Stomach (tissue), 9 donors: ENCODE results near the gene TSPAN10. TPM values are rescaled to one million over a fixed set of nuclear protein-coding genes. Genes with fewer than 3 reads are reported as not detected.
A peak's percentile ranks its signal among the peaks of the same experiment; 100 is the strongest.

Experiments
- DNase-seq, 2 donors: peaks; one replicate each; pipeline versions ENCODE4 v3.0.0 to v3.0.0-alpha.2; 2013 to 2019
- H3K27ac ChIP-seq, 5 donors: fragments of 200-600 bp in 4 of 5; sonication (generic) in 4 of 5; one replicate each; pipeline ENCODE4 v1.5.1; 2013 to 2019; ENCODE audit warnings: mild to moderate bottlenecking in 1 of 5, moderate library complexity in 1 of 5
- H3K27me3 ChIP-seq, 3 donors: fragments of 200-600 bp; sonication (generic); one replicate each; pipeline ENCODE4 v1.5.1; 2017 to 2019; ENCODE audit warnings: mixed run types in 1 of 3
- H3K36me3 ChIP-seq, 4 donors: fragments of 200-600 bp; sonication (generic); 1 replicate in 3 of 4; 2 replicates in 1 of 4; pipeline ENCODE4 v1.5.1; 2016 to 2019
- H3K4me1 ChIP-seq, 4 donors: fragments of 200-600 bp; sonication (generic); one replicate each; pipeline ENCODE4 v1.5.1; 2016 to 2019
- H3K4me3 ChIP-seq, 4 donors: fragments of 200-600 bp; sonication (generic) in 3 of 4; one replicate each; pipeline ENCODE4 v1.5.1; 2016 to 2019; ENCODE audit warnings: mild to moderate bottlenecking in 1 of 4
- H3K9me3 ChIP-seq, 4 donors: fragments of 200-600 bp; sonication (generic); one replicate each; pipeline ENCODE4 v1.5.1; 2016 to 2019
- CTCF ChIP-seq, 7 experiments: fragments of 450-650 bp in 4 of 7; fragments of 200-600 bp in 3 of 7; sonication (generic) in 3 of 7; IDR thresholded peaks; one replicate each; pipeline ENCODE4 v1.5.1; 2016 to 2019; ENCODE audit warnings: antibody characterized with exemption in 7 of 7, control low read depth in 2 of 7, mild to moderate bottlenecking in 1 of 7
- EP300 ChIP-seq: sonication (generic); formaldehyde crosslinking; IDR thresholded peaks from one replicate; pipeline ENCODE4 v1.6.1; 2017; ENCODE audit warnings: antibody characterized with exemption
- POLR2A ChIP-seq, 4 donors: fragments of 450-650 bp; IDR thresholded peaks; one replicate each; pipeline ENCODE4 v1.6.1; 2016; ENCODE audit warnings: antibody characterized with exemption in 4 of 4, control low read depth in 2 of 4, mild to moderate bottlenecking in 1 of 4, moderate library complexity in 1 of 4
- POLR2AphosphoS5 ChIP-seq, 3 donors: sonication (generic); formaldehyde crosslinking; IDR thresholded peaks; one replicate each; pipeline ENCODE4 v1.6.1; 2016; ENCODE audit warnings: antibody characterized with exemption in 3 of 3
- WGBS, 5 donors: extraction: QIAGEN DNeasy Blood & Tissue Kit in 3 of 5; methylation state at CpG; one replicate each; pipeline versions ENCODE4 v1.1.5 to v1.1.7; 2013 to 2018; 5-methylcytosine and 5-hydroxymethylcytosine counted together
- intact Hi-C: fragments of 100-400 bp; cut with DNase I; formaldehyde crosslinking; loops from one replicate; pipeline ENCODE4 v1.15.1; 2023; ENCODE audit warnings: low total_unique reads
- polyA plus RNA-seq, 3 donors: library from polyadenylated mRNA; stranded (reverse); fragments of 200-250 nt; gene quantifications; one replicate each; pipeline ENCODE4 v1.2.3, GENCODE V29; 2013
- total RNA-seq, 5 donors: library from RNA; depleted of rRNA; stranded (reverse); fragments of >200 nt; gene quantifications; one replicate each; pipeline versions ENCODE4 v1.1.0 to v1.2.3, GENCODE V29; 2014 to 2016
- donor health status: healthy with polysubstance abuse.
- donor health status: Bipolar disorder and iron deficiency.
- donor health status: healthy.

The TSPAN10 gene
- total and polyA plus RNA-seq, 8 donors, result 1.1 to 1.5 (median 1.2) TPM; not detected in 5

- no peak for TF ChIP-seq EP300
- no peak for TF ChIP-seq POLR2AphosphoS5 (IDR thresholded peaks at IDR 0.05)
- no peak for TF ChIP-seq POLR2A (IDR thresholded peaks at IDR 0.05)
- no peak for TF ChIP-seq CTCF (IDR thresholded peaks at IDR 0.05)
These were observed 43.7 kb upstream of the TSPAN10 start for GRCh38 chr17:81593105-81593871.

GRCh38 chr17:81599719-81600486 lies 37.1 kb upstream of the TSPAN10 start:
- DNase-seq, result no peak
- Histone ChIP-seq H3K27ac (no peak overlapping the region), H3K4me1 (peaks cover 0 to 22% (median 11%) of the 10 kb centered on the region in 4 donors), H3K9me3 (no peaks in the 10 kb centered on the region), H3K27me3 (no peaks in the 10 kb centered on the region), H3K36me3 (peaks cover 55 to 98% (median 95%) of the 10 kb centered on the region in 4 donors), H3K4me3 (no peak overlapping the region)
- WGBS, 5 donors, result 34 to 79% (median 60%) methylated on average over 10 of the region's 10 CpGs
- intact Hi-C loops, result loop anchor here (5.0 kb wide), 1 partner anchor 343 kb away; no protein-coding TSS in a partner anchor
- TF ChIP-seq EP300 (no peak), POLR2AphosphoS5 (IDR thresholded peaks at IDR 0.05) (no peak), POLR2A (IDR thresholded peaks at IDR 0.05) (no peak), CTCF (IDR thresholded peaks at IDR 0.05) (no peak)

More at GRCh38 chr17:81593105-81593871, 43.7 kb upstream of the TSPAN10 start:
- intact Hi-C loops, result no loop called here
- Histone ChIP-seq H3K9me3 (no peaks in the 10 kb centered on the region), H3K27me3 (no peaks in the 10 kb centered on the region), H3K27ac (no peak overlapping the region), H3K4me1 (no peaks in the 10 kb centered on the region), H3K36me3 (peaks cover 85 to 100% (median 100%) of the 10 kb centered on the region in 4 donors), H3K4me3 (no peak overlapping the region)
- WGBS, 5 donors, result 93 to 96% (median 94%) methylated on average over 11 of the region's 11 CpGs
- DNase-seq, result no peak

- Histone ChIP-seq H3K36me3 (peaks cover 54 to 98% (median 95%) of the 10 kb centered on the region in 4 donors), H3K4me3 (no peak overlapping the region), H3K9me3 (no peaks in the 10 kb centered on the region), H3K27ac (no peak overlapping the region), H3K27me3 (no peaks in the 10 kb centered on the region), H3K4me1 (peaks cover 0 to 22% (median 11%) of the 10 kb centered on the region in 4 donors)
- 34 to 37% (median 37%) methylated on average over 9 of the region's 9 CpGs for WGBS, 5 donors
- DNase-seq, result peak; percentile 29 to 90
- TF ChIP-seq CTCF (IDR thresholded peaks at IDR 0.05) (peak in 4 of 7 experiments; percentile 58 to 80 (median 66)), POLR2A (IDR thresholded peaks at IDR 0.05) (no peak), EP300 (no peak), POLR2AphosphoS5 (IDR thresholded peaks at IDR 0.05) (peak in 1 of 3 donors; percentile 11)
- intact Hi-C loops, result loop anchor here (5.0 kb wide), 1 partner anchor 344 kb away; no protein-coding TSS in a partner anchor
These were observed 35.4 kb upstream of the TSPAN10 start for GRCh38 chr17:81601525-81602120.
